Spinal cord (tissue), 10 donors: ENCODE measurements around the gene CDH16. TPM values are rescaled to one million over a fixed set of nuclear protein-coding genes. Genes with fewer than 3 reads are reported as not detected.
"Not testable (repeated sequence)": the region's sequence is repeated elsewhere in the genome, so short reads cannot be mapped to it uniquely, and the experiment has no call there.

Experiments used
- DNase-seq, 6 donors: peaks; one replicate each; pipeline versions ENCODE4 v3.0.0 to v3.0.0-alpha.2; 2013 to 2015; ENCODE audit warnings: low spot score in 6 of 6, low read depth in 4 of 6
- H3K27ac ChIP-seq: one replicate; pipeline ENCODE4 v1.5.1; 2013; ENCODE audit warnings: low read depth, low read length, control low read depth
- H3K27me3 ChIP-seq: one replicate; pipeline ENCODE4 v1.6.1; 2013; ENCODE audit warnings: low read length; ENCODE audit not compliant: control insufficient read depth, insufficient read depth
- H3K36me3 ChIP-seq: one replicate; pipeline ENCODE4 v1.6.1; 2013; ENCODE audit warnings: low read length; ENCODE audit not compliant: control insufficient read depth, insufficient read depth
- H3K4me1 ChIP-seq: one replicate; pipeline ENCODE4 v1.6.1; 2013; ENCODE audit warnings: low read length; ENCODE audit not compliant: control insufficient read depth, insufficient read depth
- H3K4me3 ChIP-seq: one replicate; pipeline ENCODE4 v1.5.1; 2013; ENCODE audit warnings: low read depth, low read length, control low read depth
- H3K9me3 ChIP-seq: one replicate; pipeline ENCODE4 v1.6.1; 2013; ENCODE audit warnings: low read length; ENCODE audit not compliant: control insufficient read depth, insufficient read depth
- WGBS: methylation state at CpG from one replicate; pipeline ENCODE4 v1.1.5; 2013; ENCODE audit warnings: missing lambda C conversion rate; ENCODE audit not compliant: insufficient coverage; 5-methylcytosine and 5-hydroxymethylcytosine counted together
- long read RNA-seq, 4 donors: transcript quantifications; one replicate each; lab custom pipeline, GENCODE V29; 2026
- polyA plus RNA-seq, 2 donors: library from polyadenylated mRNA; unstranded; fragments of 120-200 nt; gene quantifications; one replicate each; pipeline ENCODE4 v1.2.1, GENCODE V29; 2013; ENCODE audit not compliant: insufficient read length in 2 of 2
- total RNA-seq, 2 donors: library from RNA; depleted of rRNA in 1 of 2; stranded (reverse); fragments of 120-200 nt in 1 of 2; fragments of >200 nt in 1 of 2; gene quantifications; one replicate each; pipeline versions ENCODE4 v1.2.3 to v1.2.4, GENCODE V29; 2013 to 2014
- donor health status: healthy.

The CDH16 gene, protein sequence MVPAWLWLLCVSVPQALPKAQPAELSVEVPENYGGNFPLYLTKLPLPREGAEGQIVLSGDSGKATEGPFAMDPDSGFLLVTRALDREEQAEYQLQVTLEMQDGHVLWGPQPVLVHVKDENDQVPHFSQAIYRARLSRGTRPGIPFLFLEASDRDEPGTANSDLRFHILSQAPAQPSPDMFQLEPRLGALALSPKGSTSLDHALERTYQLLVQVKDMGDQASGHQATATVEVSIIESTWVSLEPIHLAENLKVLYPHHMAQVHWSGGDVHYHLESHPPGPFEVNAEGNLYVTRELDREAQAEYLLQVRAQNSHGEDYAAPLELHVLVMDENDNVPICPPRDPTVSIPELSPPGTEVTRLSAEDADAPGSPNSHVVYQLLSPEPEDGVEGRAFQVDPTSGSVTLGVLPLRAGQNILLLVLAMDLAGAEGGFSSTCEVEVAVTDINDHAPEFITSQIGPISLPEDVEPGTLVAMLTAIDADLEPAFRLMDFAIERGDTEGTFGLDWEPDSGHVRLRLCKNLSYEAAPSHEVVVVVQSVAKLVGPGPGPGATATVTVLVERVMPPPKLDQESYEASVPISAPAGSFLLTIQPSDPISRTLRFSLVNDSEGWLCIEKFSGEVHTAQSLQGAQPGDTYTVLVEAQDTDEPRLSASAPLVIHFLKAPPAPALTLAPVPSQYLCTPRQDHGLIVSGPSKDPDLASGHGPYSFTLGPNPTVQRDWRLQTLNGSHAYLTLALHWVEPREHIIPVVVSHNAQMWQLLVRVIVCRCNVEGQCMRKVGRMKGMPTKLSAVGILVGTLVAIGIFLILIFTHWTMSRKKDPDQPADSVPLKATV
- total RNA-seq (not detected), polyA plus RNA-seq (1 to 10 TPM in 1 of 2 donors, under 1 TPM in 1; 0.67 to 1.8 TPM)
- long read RNA-seq, donor 1 = 0 reads
- long read RNA-seq, donor 2 = 0 reads
- long read RNA-seq, donor 3 = 0 reads
- long read RNA-seq, donor 4, partial matches to known transcripts = 16 of 17 reads
- long read RNA-seq, donor 4, other reads (novel, unspliced or antisense) = 0 of 17 reads

DNA sequence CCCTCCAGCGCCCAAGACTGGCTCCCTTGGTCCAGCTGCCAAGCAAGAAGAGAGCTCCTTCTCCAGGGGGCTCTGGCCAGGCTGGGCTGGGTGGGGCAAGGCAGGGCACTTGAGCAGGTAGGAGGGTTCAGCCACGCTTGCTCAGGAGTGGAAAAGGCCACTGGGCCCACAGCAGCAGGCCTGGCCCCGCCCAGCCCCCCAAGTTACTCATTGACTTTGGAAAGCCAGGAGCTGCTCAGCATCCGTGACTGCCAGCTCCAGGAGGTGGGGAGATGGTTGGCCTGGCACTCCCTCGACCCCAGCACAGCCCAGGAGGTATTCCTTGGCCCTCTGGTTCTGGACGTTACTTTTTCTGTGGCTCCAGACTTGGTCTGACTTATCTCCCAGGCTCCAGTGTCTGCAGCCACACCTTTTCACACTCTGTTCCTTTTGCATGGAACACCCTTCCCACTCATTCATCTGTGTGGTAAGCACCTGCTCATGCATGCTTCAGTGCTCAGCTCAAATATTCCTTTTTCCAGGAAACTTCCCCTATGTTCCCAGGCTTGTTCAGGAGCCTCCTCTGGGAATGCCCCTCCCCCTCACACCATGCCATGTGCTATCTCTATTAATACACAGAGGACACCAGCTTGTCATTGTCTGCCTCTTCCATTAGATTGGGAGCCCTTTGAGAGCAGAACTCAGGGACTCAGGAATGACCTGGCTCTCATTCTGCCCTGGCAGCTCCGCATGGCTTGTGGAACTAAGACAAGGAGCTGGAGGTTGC, at the start of gene CDH16:
TSS of gene CDH16 (minus strand) at position 83 of the 766 bp plus-strand sequence. CDS start 820 bp downstream, outside the sequence.
- H3K27me3 ChIP-seq = peaks cover 31% of the 10 kb centered on the region

DNA sequence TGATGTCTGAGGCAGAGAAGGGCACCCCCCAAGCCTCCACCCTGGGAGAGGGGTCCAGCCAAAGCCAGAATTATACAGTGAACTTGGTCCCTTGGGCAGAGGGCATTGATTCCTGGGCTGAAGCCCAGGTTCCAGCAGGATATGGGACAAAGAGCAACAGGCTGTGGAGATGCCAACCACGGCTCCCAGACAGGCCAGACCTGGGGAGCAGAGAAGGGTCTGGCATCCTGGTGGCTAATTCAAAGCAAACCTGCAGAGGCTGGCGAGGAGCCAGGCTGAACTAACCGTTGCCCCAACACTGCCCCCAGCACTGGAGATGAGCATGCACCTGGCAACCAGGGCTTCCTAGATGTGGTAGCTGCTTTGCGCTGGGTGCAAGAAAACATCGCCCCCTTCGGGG, 45.4 kb upstream of the CDH16 start:
- Histone ChIP-seq H3K9me3 (no peaks in the 10 kb centered on the region), H3K36me3 (no peaks in the 10 kb centered on the region), H3K4me3 (no peak overlapping the region), H3K4me1 (peaks cover 12% of the 10 kb centered on the region), H3K27ac (no peak overlapping the region), H3K27me3 (no peaks in the 10 kb centered on the region)
- 78% methylated on average over 6 of the region's 6 CpGs for WGBS
- DNase-seq = no peak

More for the DNA sequence above, at the start of gene CDH16:
- WGBS = 71% methylated on average over 7 of the region's 7 CpGs
- H3K4me3 ChIP-seq = no peak within 1 kb of the TSS
- no peak for DNase-seq
- peaks cover 7% of the 10 kb centered on the region for H3K36me3 ChIP-seq
- no peaks in the 10 kb centered on the region for H3K9me3 ChIP-seq
- H3K27ac ChIP-seq = no peak within 1 kb of the TSS
- H3K4me1 ChIP-seq = peaks cover 12% of the 10 kb centered on the region

DNA sequence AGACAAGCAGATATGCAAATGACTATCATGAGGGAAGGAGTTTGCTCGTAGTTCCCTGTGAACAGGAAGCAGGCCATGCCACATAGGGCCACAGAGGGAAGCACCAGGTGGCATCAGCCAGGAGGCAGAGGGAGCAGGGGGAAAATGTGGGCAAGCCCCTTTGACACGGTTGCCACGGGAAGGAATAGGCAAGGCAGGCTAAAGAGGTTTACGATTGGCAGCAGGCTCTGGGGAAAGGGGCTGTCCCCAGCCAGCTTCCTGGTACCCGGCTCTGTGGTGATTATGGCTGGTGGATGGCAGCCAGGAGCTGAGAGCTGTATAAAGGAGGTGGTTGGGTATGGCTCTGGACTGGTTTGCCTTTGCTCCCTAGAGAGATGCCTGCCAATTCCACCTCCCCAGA, 43.2 kb upstream of the CDH16 start:
- no peak for DNase-seq
- Histone ChIP-seq H3K27me3 (no peaks in the 10 kb centered on the region), H3K36me3 (no peaks in the 10 kb centered on the region), H3K9me3 (no peaks in the 10 kb centered on the region), H3K27ac (no peak overlapping the region), H3K4me1 (peaks cover 12% of the 10 kb centered on the region), H3K4me3 (no peak overlapping the region)
- 54% methylated on average over 4 of the region's 5 CpGs for WGBS

DNA sequence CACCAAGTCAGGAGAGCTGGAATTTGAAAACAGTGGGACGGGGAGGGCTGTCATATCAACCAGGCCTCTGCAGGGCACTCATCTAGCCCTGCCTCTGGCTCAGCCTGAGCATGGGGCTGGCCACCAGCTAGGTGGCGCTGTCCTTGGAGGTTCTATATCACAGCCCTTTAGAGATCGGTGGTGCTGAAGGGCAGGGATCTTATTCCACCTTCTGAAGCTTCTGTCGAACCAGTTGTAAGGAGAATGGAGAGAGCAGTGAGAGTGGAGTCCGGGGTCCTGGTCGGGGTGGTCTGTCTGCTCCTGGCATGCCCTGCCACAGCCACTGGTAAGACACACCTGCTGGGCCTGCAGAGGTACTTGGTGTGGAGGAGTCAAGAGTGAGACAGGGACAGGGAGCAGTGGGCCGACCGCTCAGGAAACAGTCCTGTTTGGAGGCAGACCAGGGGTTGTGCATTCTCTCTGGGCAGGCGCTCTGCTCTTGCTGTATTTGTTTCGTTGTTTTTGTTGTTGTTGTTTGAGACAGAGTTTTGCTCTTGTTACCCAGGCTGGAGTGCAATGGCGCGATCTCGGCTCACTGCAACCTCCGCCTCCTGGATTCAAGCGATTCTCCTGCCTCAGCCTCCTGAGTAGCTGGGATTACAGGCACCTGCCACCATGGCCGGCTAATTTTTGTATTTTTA, 42.5 kb upstream of the CDH16 start, which contains the start of gene CES3:
TSS of gene CES3 (plus strand) at position 202 of the 680 bp plus-strand sequence. CDS start at position 244, 42 bp downstream.
- Histone ChIP-seq H3K27me3 (no peaks in the 10 kb centered on the region), H3K9me3 (no peaks in the 10 kb centered on the region), H3K36me3 (no peaks in the 10 kb centered on the region), H3K27ac (no peak within 1 kb of the TSS), H3K4me3 (no peak within 1 kb of the TSS), H3K4me1 (peaks cover 12% of the 10 kb centered on the region)
- 31% methylated on average over 7 of the region's 16 CpGs for WGBS
- DNase-seq = peak in 2 of 6 donors; percentile 50 to 62

DNA sequence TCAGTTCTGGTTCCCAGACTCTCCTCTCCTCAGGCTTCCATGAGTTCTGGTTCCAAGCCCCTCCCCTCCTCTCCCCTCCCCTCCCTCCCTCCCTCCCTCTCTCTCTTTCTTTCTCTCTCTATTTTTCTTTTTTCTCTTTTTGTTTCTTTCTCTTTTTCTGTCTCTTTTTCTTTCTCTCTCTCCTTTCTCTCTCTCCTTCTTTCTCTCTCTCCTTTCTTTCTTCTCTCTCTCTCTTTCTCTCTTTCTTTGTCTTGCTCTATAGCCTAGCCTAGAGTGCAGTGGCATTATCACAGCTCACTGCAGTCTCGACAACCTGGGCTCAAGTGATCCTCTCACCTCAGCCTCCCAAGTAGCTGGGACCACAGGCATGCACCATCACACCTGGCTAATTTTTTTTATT, 41.6 kb upstream of the CDH16 start:
- 81% methylated on average over 1 of the region's 1 CpG for WGBS
- H3K36me3 ChIP-seq = no peaks in the 10 kb centered on the region
- peaks cover 12% of the 10 kb centered on the region for H3K4me1 ChIP-seq
- no peak overlapping the region for H3K27ac ChIP-seq
- H3K9me3 ChIP-seq = no peaks in the 10 kb centered on the region
- H3K4me3 ChIP-seq = no peak overlapping the region
- H3K27me3 ChIP-seq = no peaks in the 10 kb centered on the region
- DNase-seq = no peak

GRCh38 chr16:66959704-66960161, 41.0 kb upstream of the CDH16 start:
- no peak overlapping the region for H3K27ac ChIP-seq
- DNase-seq = peak in 2 of 6 donors; percentile 73 to 96
- WGBS = 65% methylated on average over 5 of the region's 5 CpGs

GRCh38 chr16:66958857-66959703, 40.4 kb upstream of the CDH16 start:
- 83% methylated on average over 7 of the region's 7 CpGs for WGBS
- H3K4me1 ChIP-seq = peaks cover 12% of the 10 kb centered on the region
- no peak overlapping the region for H3K27ac ChIP-seq
- no peaks in the 10 kb centered on the region for H3K9me3 ChIP-seq
- no peaks in the 10 kb centered on the region for H3K27me3 ChIP-seq
- DNase-seq = no peak
- H3K4me3 ChIP-seq = no peak overlapping the region
- no peaks in the 10 kb centered on the region for H3K36me3 ChIP-seq

More at GRCh38 chr16:66959704-66960161, 41.0 kb upstream of the CDH16 start:
- H3K4me3 ChIP-seq = no peak overlapping the region
- no peaks in the 10 kb centered on the region for H3K9me3 ChIP-seq
- H3K4me1 ChIP-seq = peaks cover 12% of the 10 kb centered on the region
- no peaks in the 10 kb centered on the region for H3K27me3 ChIP-seq
- H3K36me3 ChIP-seq = no peaks in the 10 kb centered on the region

- no CpG with 5 or more reads among the region's 1 CpG for WGBS
- H3K4me1 ChIP-seq, DNase-seq, H3K9me3 ChIP-seq, H3K4me3 ChIP-seq, H3K36me3 ChIP-seq, H3K27ac ChIP-seq: not testable (repeated sequence)
- peaks cover 11% of the 10 kb centered on the region for H3K27me3 ChIP-seq
Observed at GRCh38 chr16:66956154-66956457, 37.4 kb upstream of the CDH16 start.
